ENCODE measurements around the gene ANO4.

Gene ANO4

GRCh38 chr12:100794441-100795173 is at the start of gene ANO4:
TSS of gene ANO4 (plus strand) at chr12:100794776. CDS start at chr12:100901786, 107,010 bp downstream.
- no peak for DNase-seq (ENCODE audit: low read depth in 3 of 3, low spot score in 1 of 3)

- no peak for DNase-seq (ENCODE audit: low read depth in 3 of 3, low spot score in 1 of 3)
Observed at GRCh38 chr12:100745378-100746071, 49.1 kb upstream of the ANO4 start.

- DNase-seq (ENCODE audit: low read depth in 3 of 3, low spot score in 1 of 3) = no peak
Observed at GRCh38 chr12:100752841-100753240, 41.7 kb upstream of the ANO4 start.

GRCh38 chr12:100753837-100754236 is 40.7 kb upstream of the ANO4 start:
- no peak for DNase-seq (ENCODE audit: low read depth in 3 of 3, low spot score in 1 of 3)

- no peak for DNase-seq (ENCODE audit: low read depth in 3 of 3, low spot score in 1 of 3)
Observed at GRCh38 chr12:100755186-100755585, 39.4 kb upstream of the ANO4 start.

GRCh38 chr12:100758083-100758482 is 36.5 kb upstream of the ANO4 start:
- DNase-seq (ENCODE audit: low read depth in 3 of 3, low spot score in 1 of 3) = no peak

- DNase-seq (ENCODE audit: low read depth in 3 of 3, low spot score in 1 of 3) = no peak
Observed at GRCh38 chr12:100767371-100767770, 27.2 kb upstream of the ANO4 start.

DNA sequence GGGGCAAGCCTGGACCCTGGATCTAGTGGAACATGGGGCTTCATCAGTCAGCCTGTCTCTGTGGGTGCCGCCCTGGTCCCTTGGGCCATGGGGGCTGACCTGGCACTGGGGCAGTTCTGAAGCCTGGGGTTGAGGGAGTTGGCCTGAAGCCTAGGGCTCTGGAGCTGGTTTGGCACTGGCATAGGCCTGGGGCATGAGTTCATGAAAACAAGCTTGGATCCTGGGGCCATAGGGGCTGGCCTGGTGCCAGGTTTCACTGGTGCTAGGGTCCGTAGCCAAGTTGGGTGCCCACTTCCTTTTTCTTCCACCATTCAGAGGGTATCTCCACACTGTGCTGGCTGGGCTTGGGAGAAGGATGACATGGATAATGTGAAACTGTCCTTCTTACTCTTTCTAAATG is 26.6 kb upstream of the ANO4 start:
- no peak for DNase-seq (ENCODE audit: low read depth in 3 of 3, low spot score in 1 of 3)

DNA sequence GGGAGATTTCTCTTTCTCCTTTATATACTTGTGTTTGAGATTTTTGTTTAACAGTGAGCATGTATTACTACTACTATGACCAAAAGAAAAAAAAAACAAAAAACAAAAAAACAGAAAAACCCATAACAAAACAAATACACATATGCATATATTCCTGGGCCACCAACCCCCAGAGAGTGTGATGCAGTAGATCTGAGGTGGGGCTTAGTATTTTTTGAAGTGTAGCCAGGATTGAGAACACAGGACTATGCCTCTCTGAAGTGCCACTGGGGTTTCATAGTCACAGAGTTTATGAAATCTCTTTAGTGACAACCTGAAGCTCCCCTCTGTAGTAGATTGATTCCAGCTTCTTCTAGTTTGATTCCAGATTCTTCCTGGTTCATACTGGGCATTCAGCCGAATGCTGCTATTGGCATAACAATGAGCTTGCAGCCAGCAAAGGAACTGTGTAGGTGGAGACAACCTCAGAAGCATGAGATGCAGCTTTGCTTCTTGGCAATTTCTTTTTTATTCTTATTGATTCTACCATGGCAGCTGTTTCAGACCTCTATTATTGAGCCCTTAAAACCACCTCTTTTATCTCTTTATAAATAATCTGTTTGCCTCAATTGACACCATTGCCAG is 15.5 kb upstream of the ANO4 start:
- DNase-seq (ENCODE audit: low read depth in 3 of 3, low spot score in 1 of 3) = no peak

- no peak for DNase-seq (ENCODE audit: low read depth in 3 of 3, low spot score in 1 of 3)
Observed at GRCh38 chr12:100789146-100789545, 5.4 kb upstream of the ANO4 start.

- DNase-seq (ENCODE audit: low read depth in 3 of 3, low spot score in 1 of 3) = no peak
Observed at GRCh38 chr12:100789975-100790374, 4.6 kb upstream of the ANO4 start.

DNA sequence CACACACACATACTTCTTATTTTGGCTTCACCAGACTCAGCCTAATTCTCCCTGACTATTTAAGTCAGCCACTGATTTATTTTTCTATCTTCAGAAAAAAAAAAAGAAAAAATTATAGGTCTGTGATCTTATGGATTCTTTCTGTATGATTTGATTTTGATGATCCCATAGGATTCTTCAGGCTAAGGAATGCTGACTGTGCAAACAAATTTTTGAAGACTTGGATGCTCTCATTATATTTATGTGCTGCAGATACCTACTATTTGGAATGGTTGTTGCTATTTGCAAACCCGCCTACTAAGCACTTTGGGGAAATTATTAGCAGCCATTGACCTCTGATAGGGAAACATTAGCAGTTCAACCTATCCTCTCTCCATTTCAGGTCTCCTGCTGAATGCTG is 4.0 kb upstream of the ANO4 start:
- DNase-seq (ENCODE audit: low read depth in 3 of 3, low spot score in 1 of 3) = no peak

- no peak for DNase-seq (ENCODE audit: low read depth in 3 of 3, low spot score in 1 of 3)
Observed at GRCh38 chr12:100793182-100793581, 1.4 kb upstream of the ANO4 start.

DNA sequence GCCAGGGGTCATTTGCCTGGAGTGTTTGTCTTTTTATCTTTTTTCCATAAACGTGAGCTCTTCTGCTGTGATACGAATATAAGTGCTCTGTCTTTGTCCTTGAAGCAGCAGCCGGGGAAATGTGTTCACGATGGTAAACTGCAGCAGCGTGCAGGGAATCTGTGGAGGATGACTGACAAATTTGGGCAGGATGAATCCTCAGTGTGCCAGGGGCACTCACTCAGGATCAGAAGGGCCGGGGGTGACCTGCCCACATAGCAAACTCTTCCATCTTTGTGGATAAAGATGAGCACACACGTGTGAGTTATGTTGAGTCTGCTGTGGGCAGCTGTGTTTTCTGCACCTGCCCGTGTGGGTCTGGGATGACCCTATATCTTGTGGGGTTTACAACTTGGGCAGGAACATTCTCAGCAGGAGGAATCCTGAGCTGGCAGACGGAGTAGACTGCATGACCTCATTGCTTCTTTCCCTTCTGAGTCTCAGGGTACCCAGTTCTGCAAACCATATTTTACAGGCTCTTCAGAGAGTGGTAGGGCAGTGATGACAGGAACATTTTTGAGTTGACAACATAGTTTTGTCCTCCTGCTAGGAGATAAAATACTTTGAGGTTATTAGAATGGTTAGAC is 711 bp downstream of the ANO4 start:
- DNase-seq (ENCODE audit: low read depth in 3 of 3, low spot score in 1 of 3) = no peak

DNA sequence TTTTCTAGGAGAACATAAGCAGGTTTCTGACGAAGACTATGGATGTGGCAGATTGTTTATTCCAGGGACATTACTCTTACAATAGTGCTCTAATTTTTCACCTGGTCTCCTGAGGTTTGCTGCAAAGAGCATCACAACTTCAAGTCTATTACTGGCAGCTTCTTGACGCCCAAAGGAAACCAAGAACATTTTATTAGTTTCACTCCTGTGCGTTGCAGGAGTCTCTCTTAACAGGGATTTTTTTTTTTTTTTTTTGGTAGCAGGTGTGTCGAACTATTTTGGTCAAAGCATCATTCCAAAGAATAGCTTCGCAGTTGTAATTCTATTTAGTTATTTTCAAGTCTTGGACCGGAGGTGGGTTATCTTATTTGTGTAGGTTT is 1.2 kb downstream of the ANO4 start:
- DNase-seq (ENCODE audit: low read depth in 3 of 3, low spot score in 1 of 3) = no peak

DNA sequence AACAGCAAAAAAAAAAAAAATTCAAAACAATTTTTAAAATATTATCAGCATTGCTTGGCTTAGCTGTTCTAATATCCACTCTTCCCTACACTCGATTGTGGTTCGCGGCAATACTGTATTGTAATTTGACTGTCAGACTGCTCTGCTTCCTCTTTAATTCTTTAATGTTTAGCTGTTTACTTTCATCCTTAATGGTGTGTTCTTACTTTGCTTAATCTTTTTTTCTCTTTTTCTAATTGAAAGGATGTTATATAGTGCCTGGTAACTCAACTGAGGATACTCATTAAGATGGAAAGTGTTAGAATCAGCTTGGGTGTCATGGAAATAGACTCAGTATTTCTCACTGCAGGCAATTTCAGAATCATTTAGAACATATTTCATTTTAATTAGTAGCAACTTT is 2.0 kb downstream of the ANO4 start:
- DNase-seq (ENCODE audit: low read depth in 3 of 3, low spot score in 1 of 3) = no peak

DNA sequence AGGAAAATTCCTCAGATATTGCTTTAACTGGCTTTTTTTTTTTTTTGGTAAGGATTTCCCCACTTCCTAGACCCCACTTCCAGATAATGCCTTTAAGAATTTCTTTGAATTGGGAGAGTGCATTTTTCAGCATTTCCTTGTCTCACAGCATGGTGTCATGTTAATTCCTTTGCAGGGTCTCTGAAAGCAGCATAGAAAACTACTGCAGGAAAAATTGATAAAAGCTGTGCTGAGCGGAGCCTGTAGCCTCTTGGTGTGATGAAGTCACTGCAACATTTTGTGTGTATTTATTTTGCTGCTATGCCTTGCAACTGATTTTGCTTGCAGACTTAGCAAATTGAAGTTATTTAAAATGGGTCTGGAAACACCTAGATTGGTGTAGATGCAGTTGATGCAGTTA is 2.7 kb downstream of the ANO4 start:
- no peak for DNase-seq (ENCODE audit: low read depth in 3 of 3, low spot score in 1 of 3)

- no peak for DNase-seq (ENCODE audit: low read depth in 3 of 3, low spot score in 1 of 3)
Observed at GRCh38 chr12:100797786-100798185, 3.2 kb downstream of the ANO4 start.

DNA sequence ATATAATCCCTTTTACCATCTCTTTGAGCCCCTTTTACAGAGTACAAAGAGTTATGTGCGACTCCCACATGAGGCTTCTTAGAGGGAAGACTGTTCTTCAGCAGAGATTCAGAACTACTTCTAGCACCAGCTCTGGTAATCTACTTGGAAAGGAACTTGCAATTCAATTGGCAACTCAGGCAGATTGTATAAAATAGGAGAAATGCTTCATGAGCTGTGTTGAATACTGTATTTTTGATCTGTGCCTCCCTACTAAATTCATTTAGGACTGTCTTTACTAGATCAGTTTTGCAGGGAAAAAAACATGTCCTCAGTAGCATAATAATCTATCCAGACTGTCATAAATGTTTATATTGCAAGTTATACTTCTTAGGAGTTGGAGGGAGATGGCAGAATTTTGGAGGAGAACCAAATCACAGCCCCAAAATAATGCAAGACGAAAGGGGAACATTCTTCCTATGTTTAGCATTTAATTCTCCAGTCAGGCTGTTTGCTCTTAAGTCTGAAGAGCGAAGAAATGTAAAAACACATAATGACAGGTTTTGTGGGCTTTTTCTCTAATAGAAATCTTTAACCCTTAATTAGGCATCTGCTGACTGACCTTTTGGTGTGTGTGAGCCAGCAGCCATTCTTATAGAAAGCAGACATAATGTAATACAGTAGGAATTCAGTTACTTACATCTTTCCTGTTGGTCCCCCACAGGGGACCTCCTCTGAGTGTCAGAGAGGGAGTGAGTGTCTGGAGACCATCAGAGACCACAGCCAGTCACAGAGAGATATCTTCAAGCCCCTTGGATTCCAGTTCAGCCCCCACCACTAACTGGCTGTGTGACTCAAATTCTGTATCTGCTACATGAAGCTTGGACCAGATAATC is 3.9 kb downstream of the ANO4 start:
- no peak for DNase-seq (ENCODE audit: low read depth in 3 of 3, low spot score in 1 of 3)

DNA sequence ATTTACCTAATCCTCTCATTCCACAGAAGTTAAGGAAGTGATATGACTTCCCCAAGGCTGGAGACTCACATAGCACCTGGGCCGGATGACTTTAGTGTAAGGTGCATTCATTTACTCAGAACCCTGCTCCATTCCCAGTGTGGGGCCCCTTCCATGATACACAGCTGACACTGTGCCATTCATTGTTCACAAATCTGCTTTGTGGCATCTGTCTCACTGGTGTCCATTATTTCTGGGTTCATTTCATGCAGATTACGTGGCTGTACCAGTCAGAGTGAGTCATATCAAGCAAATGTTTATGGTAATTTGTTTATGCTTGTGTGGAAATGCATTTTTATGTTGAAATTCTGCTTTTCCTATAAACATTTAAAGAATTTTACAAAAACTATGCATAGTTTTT is 5.2 kb downstream of the ANO4 start:
- DNase-seq (ENCODE audit: low read depth in 3 of 3, low spot score in 1 of 3) = no peak

- DNase-seq (ENCODE audit: low read depth in 3 of 3, low spot score in 1 of 3) = no peak
Observed at GRCh38 chr12:100800723-100801122, 6.1 kb downstream of the ANO4 start.

All from stimulated activated CD4-positive, alpha-beta T cell treated with anti-CD3 and anti-CD28 coated beads, TNF-alpha, amount 100 ng/mL, for 1 hour (primary cell).